NCI-H146 (cell line): Measurements from ENCODE around the gene DNPH1.

Experiments
- DNase-seq: peaks from one replicate; lab custom pipeline; 2025; lab: John Stamatoyannopoulos, UW

Gene DNPH1

DNA sequence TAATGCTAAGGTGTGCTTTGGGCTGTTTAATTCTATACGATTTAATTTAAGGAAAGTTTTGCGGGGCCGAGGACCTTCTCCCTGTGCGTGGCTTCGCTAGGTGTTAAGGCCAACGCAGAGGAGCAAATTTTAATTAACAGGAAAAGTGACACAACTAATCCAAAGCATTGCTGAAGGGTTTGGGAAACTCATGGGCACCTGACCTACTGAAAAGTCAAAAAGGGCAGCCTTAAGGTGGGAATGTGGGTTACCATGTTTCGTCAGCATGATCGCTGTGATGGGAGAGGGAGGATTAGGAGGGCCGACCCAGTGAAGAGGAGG is 47.7 kb downstream of the DNPH1 start:
- no peak for DNase-seq

DNA sequence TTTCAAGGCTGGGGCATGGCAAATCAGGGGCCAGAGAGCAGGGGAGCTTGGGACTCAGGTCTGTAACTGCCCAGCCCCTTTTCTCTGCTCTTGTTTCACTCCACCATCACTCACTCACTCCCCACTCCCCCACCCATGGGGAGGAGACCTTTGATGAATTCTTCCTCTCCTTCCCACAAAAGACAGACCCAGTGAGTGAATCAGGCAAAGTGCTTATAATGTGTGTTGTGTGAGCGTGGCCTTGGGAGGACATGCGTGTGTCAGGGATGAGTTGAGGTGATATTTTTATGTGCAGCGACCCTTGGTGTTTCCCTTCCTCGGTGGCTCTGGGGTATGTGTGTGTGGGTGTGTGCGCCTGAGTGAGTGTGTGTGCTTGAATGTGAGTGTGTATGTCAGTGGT is 48.3 kb downstream of the DNPH1 start:
- no peak for DNase-seq

DNA sequence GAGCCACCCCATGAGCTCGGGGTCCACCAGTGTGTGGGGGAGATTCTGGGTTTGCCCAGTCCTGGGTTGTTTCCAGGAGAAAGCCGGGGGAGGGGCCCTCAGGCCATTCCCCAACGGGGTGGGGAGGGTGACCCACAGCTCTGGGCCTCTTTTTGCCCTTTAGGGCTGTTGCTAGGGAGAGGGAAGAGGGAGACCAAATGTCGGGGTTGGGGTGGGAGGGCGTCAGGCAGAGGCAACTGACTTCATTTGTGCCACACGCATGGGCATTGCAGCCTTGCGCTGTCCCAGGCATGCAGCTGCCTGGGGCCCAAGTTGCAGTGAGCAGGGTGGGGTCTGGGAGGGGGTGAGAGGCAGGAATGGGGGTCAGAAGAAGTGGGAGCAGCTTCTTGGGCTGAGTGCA is 49.2 kb downstream of the DNPH1 start:
- no peak for DNase-seq

DNA sequence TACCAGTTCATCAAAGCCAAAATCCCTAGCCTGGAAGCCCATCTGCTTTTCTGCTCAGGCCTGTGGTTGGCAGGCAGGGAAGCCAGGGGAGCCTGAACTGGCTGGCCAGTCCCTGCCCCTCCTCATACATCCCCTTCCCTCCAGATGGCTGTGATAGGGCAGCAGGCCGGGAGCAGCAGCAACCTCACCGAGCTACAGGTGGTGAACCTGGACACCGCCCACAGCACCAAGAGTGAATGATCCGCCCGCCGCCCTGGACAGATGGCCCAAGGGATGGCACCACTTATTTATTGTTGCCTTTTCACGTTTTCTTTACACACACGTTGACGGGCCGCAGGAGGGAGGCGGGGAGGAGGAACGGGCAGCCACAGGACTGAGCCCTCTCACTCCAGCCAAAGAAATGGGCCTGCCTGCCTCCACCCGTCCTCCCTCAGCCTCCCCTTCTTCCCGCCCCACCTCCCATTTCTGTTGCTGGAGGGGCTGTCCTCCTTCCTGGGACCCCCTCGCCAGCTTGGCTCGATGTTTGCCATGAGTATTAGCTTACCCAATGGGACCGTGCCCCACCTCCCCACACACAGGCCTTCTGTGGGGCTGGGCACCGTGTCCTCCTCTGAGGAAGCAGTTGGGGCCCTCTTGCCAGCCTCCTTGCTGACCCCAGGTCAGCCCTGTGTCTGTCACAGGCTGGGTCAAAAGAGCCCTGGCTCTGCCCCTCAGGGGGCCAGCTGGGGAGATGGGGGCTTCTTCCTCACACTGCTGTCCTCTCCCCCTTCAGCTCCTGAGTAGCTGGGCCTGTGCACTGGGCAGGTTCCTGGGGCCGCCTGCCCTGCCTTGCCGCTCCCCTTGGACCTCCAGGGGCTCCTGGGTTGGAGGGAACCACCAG is 50.1 kb downstream of the DNPH1 start:
- no peak for DNase-seq

DNA sequence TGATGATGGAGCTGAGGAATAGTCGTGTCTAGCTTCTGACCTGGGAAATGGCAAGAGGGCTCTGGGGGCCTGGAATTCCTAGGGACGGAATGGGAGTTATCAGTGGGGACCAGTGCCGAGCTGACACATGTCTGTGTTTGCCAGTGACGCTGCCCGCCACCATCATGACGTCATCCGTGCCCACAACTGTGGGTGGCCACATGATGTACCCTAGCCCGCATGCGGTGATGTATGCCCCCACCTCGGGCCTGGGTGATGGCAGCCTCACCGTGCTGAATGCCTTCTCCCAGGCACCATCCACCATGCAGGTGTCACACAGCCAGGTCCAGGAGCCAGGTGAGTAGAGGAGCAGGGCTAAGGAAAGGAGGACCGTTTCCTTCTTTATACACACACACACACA is 51.1 kb downstream of the DNPH1 start:
- DNase-seq, result no peak

DNA sequence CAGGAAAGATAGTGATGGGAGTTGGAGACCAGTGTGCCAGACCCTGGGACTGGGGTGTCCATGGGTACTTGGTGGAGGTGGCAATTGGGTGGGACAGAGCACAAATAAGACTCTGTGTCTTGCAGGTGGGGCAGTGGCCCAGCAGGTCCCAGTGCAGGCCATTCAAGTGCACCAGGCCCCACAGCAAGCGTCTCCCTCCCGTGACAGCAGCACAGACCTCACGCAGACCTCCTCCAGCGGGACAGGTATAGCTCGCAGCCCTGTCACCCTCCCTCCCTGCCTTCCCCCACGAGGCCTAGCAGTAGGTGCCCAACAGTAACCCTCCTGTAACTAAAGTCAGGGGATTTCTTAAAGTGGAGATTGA is 52.9 kb downstream of the DNPH1 start:
- DNase-seq, result no peak

DNA sequence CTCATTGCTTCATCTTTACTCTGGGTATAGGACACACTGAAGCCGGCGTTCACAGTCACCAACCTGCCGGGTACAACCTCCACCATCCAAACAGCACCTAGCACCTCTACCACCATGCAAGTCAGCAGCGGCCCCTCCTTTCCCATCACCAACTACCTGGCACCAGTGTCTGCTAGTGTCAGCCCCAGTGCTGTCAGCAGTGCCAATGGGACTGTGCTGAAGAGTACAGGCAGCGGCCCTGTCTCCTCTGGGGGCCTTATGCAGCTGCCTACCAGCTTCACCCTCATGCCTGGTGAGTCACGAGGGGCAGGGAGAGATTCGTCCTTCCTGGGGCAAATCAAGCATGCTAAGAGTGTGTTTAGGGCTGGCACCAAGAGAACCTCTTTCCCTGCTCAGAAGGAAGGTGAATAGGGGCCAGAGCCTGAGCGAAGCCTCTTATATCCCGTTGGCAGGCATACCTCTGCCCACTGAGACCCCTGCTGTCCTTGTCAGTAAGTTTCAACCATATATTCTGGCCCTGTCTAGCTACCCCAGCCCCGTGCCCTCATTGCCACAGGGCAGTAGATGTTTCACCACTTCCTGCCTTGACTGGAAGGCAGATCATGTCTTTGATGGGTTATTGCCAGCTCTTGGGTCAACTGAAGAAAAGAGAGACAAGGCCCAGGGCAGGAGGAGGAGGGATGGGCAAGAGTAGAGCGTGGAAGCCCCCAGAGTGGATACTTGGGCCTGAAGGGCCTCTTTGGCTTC is 53.4 kb downstream of the DNPH1 start:
- DNase-seq, result no peak
